GM03348 (cell line): ENCODE measurements around the gene ZFHX3.

Source experiments
- DNase-seq: peaks from one replicate; pipeline ENCODE4 v3.0.0; 2012; ENCODE audit warnings: low spot score

ZFHX3 gene

GRCh38 chr16:72901000-72901627 is 146.8 kb downstream of the ZFHX3 start:
- no peak for DNase-seq

DNA sequence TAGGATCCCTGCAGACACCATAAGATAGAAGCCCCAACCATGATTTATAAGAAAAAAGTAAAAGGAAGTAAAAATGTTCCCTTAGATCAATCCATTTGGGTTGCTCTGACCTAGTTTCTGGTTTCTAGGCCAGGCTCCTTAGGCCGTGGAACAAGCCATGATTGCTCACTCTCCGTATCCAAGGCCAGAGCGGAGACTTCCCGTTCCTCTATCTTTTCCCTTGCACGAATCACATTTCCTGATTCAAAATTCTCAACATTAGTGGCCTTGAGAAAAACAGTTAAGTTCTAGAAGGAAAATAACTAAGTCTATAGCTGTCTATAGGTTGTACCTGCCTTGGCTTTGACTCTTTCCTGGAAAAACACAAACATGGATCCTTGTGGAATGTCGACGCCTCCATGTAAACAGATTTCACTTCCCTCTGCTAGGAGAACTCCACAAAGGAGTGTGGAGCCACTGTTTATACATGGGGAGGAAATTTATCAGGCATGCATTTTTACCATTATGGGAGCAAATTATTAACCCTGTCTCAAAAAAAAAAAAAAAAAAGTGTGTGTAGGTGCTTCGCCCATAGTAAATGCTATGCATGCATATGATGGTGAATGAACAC is 149.6 kb downstream of the ZFHX3 start:
- no peak for DNase-seq

DNA sequence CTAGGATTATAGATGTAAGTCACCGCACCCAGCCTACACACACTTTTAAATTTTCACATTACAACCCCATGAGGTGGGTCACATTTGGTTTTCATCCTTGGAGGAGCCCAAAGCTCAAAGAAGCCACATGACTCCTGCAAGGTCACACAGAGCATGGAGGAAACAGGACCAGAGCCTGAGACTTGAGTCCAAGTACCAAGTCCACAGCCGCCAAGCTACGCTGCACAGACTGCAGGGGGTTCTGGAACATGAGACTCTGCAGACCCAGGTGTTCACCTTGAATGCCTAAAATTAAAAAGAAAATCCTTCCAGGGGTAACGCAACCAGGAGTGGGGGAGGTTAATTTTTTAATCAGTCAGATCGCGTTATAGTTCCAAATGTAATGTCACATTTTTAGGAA is 150.2 kb downstream of the ZFHX3 start:
- DNase-seq: no peak

DNA sequence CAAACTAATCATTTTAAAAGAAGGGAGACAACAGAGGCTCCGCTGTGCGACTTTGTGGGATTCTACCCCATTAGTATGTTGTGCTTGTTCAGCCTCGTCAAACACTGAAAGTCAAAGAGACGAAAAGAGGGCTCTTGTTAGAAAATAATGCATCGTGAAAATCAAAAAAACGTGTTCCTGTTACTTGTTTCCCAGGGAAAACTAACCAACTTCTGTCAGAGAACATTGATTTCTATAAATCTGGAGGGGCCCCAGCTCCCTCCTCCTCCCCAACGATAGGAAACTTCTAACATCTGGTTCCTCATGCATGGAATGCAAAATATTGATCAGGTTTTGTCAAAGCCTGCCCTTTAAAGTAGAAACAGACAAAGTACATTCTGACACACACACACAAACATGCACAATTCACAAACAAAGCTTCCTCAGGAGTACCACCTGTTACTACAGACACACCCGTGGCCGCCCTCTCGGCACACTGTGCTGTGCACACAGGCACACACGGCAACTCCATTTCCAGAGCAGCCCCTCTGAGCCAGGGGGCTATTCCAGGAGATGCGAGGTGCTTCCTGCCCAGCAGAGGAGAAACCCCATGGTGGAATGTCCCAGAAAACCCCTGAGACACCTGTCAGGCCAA is 151.3 kb downstream of the ZFHX3 start:
- no peak for DNase-seq

DNA sequence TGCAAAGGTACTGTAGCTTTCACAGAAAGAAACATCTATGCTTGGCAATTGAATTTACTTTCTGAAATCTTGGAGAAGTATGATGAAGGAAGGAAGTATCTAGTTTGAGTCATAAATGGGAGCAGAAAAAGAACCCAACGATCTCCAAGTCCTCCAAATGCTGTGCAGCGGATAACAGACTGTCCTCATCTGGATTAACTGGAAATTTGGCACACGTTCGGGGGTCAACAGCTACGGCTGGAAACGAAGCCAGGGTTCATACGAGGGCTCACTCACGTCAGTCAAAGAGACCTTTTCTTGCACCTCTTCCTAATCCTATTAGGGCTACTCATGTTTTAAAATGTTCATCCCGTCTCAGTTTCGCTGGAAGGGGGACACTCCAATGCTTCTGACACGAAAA is 152.0 kb downstream of the ZFHX3 start:
- peak; percentile 46 for DNase-seq

- peak; percentile 86 for DNase-seq
These were observed 153.4 kb downstream of the ZFHX3 start for GRCh38 chr16:72894293-72895151.

- DNase-seq: no peak
These were observed 156.4 kb downstream of the ZFHX3 start for GRCh38 chr16:72891291-72892227.

DNA sequence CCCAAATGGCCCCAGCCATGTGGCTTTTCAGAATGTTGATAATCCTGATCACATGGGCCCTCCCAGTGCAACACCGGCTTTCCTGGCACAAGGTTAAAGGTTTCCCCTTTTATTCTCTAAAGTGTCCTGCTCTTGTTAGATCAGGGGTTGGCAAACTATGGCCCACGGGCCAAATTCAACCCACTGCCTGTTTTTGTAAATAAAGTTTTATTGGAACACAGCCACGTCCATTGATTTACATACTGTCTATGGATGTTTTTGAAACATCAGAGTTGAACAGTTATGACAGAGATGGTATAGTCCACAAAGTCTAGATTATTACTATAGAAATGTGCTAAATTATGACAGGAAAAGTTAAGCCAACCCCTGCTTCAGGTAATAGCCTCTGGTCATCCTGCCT is 157.3 kb downstream of the ZFHX3 start:
- DNase-seq: no peak

DNA sequence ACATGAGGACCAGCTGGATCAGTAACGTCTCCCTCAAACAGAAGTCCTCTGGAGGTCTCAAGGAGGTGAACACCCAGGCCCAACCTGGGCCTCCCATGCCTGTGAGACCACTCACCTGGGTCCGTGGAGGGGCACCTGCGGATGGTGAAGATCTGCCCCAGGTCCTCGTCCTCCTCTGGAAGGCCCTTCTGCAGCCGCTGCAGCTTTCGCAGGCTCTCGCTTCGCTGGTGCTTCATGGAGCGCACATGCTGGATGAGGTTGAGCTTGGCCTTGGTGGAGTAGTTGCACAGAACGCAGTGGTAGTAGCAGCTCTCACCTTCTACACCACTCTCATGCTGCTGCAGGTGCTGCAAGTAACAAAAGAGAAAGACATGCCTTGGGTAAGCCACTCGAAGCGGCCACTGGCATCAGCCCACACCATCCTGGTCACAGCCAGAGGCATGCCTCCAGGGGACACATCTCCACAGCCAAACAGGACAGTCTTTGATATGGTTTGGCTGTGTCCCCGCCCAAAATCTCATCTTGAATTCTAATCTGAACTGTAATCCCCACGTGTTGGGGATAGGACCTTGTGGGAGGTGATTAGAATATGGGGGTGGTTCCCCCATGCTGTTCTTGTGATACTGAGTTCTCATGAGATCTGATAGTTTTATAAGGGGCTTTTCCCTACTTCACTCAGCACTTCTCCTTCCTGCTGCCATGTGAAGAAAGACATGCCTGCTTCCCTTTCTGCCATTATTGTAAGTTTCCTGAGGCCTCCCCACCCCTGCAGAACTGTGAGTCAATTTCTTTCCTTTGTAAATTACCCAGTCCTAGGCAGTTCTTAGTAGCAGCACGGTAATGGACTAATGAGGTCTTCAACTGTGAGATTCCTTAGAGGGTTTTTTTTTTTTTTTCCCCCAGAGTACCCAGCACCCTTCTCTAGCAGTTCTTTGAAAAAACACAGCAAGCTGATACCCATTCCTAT is 158.0 kb downstream of the ZFHX3 start:
- DNase-seq: no peak

- DNase-seq: no peak
These were observed 160.4 kb downstream of the ZFHX3 start for GRCh38 chr16:72887537-72887936.

GRCh38 chr16:72886346-72886974 is 161.5 kb downstream of the ZFHX3 start:
- no peak for DNase-seq

DNA sequence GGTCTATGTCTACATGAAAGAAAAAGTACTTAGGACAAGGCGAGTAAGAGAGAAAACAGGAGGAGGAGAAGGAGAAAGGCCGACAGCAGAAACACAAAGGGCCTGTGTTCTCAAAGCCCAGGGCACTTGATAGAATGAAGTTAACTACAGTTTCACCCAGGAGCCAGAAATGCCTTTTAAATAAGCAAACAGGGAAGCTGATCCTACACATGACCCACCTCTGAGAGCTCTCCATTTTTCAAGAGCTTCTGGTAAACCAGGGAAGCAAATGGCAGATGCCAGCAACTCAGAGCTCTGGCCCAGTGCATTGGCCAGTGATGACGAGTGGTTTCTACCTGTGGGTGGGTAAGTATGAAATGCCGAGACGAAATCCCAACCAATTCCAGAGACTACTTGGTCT is 163.4 kb downstream of the ZFHX3 start:
- no peak for DNase-seq

DNA sequence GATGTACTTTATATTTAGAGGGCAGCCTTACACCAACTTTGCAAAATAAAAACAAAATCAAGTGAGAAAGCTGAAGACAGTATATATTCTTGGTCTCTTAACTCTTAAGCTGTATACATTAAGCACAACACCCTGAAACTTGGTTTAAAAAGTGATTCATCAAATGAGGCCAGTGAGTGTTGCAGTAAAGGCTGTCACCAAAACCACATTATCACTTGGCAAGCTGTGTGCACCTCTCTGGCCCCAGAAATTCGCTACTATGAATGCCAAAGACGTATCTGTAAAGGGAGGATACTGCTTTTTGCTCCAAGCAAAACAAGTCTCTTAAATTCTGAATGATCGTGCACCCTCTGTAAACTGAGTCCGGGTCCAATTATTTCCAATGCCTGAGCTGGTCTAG is 163.9 kb downstream of the ZFHX3 start:
- DNase-seq: peak; percentile 23

DNA sequence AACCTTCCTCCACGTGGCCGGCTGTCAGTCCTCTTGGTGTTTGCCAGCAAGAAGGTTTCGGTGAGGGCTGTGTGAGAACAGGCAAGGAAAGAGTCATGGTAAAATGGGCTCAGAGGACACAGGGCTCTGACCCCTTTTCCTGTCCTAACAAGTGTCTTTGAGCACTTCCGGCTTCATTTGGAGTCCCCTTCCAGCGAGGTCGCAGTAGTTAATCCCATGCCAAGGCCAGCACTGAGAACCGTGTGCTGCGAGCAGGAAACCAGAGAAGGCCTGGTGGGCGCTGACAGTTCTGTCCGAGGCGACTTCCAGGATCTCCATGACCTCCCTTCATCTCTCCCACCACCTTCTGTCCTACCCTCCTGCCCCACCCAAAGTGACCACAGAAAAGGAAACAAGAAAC is 168.1 kb downstream of the ZFHX3 start:
- DNase-seq: no peak

DNA sequence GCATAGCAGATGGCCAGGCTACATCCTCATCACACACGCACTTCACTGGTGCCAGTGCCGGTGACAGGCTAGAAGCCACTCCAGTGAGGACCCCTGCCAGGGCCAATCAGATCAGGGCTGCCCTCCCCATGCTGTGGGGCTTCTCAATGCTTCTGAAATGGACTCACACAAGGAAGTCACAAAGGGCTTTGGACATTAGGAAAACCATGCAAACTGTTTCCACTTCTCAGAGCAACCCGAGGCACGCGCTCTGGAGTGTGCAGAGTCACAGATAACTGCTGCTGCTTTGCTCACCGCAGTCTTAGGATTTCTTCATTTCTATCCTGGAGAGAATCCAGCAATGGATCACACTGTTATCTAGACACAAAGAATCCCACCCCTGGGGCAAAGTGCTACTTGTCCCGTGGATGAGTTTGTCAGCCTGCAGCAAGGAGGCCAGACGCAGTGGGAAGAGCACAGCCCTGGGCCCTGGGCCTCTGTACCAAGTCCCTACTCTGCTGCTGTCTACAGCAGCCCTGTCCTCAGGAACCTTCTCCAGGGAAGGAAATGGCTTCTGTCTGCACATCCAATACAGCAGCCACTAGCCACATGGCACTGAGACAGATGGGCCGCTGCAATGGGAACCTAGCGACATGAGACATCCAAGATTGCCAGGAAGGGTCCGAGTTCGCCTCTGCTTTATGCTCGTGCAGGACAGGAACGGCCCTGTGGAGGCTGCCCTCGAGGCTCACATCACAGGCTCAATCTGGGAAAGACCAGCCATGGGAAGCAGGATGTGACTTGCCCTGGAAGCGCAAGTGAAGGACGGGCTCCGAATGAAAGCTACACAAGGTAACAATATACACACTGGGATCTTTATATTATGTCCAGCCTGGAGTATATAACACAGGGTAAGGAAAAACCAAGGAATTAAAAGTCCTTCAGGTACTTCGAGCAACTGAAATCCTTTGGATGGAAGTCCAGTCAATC is 169.3 kb downstream of the ZFHX3 start:
- DNase-seq: no peak

DNA sequence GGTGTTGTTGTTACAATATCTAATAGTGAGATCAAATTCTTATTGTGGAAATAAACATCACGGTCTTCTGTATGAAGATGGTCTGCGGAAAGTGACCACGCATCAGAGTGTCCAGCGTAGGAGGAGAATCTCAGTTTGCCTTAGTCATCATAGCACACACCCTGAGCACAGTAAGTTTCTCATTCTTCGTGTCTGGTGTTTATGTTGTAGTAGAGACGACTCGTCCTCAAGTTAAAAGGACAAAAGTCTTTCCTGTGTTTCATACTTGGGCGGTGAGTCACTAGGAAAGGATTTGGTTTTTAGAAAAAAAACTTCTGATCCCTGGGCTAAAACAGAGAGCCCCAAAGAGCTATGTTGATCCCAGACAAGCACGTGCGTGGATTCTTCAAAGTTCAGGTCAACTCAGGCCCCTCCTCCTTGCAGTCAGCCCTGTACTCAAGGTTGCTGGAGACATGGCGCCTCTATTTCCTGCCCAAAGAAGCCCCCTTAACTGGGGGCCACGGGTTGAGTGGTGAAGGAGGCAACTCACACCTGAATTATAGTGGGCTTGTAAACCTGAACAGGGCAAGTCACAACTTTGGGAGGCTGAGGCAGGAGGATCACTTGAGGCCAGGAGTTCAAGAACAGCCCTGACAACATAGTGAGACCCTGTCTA is 170.4 kb downstream of the ZFHX3 start:
- peak; percentile 78 for DNase-seq

- no peak for DNase-seq
These were observed 171.0 kb downstream of the ZFHX3 start for GRCh38 chr16:72876981-72877373.

- peak; percentile 47 for DNase-seq
These were observed 171.7 kb downstream of the ZFHX3 start for GRCh38 chr16:72876221-72876620.
